Measurements from ENCODE around the gene ACP7.

GRCh38 chr19:39115105-39115847 lies 31.1 kb downstream of the ACP7 start:
- TF ChIP-seq POLR2A (IDR thresholded peaks at IDR 0.05; ENCODE audit: low read length), result no peak
- TF ChIP-seq GATA1 (IDR thresholded peaks at IDR 0.05; ENCODE audit: low read depth, low read length), result no peak

All from erythroblast (primary cell).